ENCODE data around the gene CNOT6.
"Not testable (repeated sequence)": the region's sequence is repeated elsewhere in the genome, so short reads cannot be mapped to it uniquely, and the experiment has no call there.

The CNOT6 gene

GRCh38 chr5:180471866-180472265 lies 22.3 kb upstream of the CNOT6 start:
- DNase-seq (ENCODE audit: low read depth), result no peak

GRCh38 chr5:180472269-180472668 lies 21.9 kb upstream of the CNOT6 start:
- no peak for DNase-seq (ENCODE audit: low read depth)

- DNase-seq (ENCODE audit: low read depth), result not testable (repeated sequence)
Measured at GRCh38 chr5:180473386-180473785, 20.8 kb upstream of the CNOT6 start.

GRCh38 chr5:180474569-180474968 lies 19.6 kb upstream of the CNOT6 start:
- no peak for DNase-seq (ENCODE audit: low read depth)

GRCh38 chr5:180475969-180476524 lies 18.1 kb upstream of the CNOT6 start:
- DNase-seq (ENCODE audit: low read depth), result not testable (repeated sequence)

- no peak for DNase-seq (ENCODE audit: low read depth)
Measured at GRCh38 chr5:180484813-180485212, 9.4 kb upstream of the CNOT6 start.

- DNase-seq (ENCODE audit: low read depth), result no peak
Measured at GRCh38 chr5:180486636-180487149, 7.5 kb upstream of the CNOT6 start.

DNA sequence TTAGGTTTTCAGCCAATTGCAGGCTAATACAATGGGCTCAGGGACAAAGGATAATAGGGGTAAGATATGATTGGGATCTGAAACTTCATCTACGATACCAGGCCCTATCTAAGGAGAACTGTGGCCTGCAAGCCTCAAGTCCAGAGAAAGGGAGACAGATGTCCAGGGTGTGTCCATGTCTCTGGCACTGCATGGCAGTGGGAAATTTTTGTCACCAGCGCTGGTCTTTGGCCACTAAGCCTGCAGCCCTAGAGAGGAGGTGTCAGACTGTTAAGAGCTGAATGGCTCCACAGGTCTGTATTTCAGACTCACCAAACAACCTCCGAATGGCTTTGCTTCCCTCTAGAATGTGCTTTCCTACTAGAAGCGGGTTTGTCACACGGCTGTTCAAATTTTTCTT lies 6.6 kb upstream of the CNOT6 start:
- DNase-seq (ENCODE audit: low read depth), result no peak

GRCh38 chr5:180491496-180491895 lies 2.7 kb upstream of the CNOT6 start:
- no peak for DNase-seq (ENCODE audit: low read depth)

GRCh38 chr5:180492226-180492903 lies 1.8 kb upstream of the CNOT6 start:
- no peak for DNase-seq (ENCODE audit: low read depth)

- peak; percentile 12 for DNase-seq (ENCODE audit: low read depth)
Measured at GRCh38 chr5:180494510-180495181, 467 bp downstream of the CNOT6 start.

- DNase-seq (ENCODE audit: low read depth), result no peak
Measured at GRCh38 chr5:180495292-180495691, 1.1 kb downstream of the CNOT6 start.

- no peak for DNase-seq (ENCODE audit: low read depth)
Measured at GRCh38 chr5:180495991-180496741, 2.0 kb downstream of the CNOT6 start.

DNA sequence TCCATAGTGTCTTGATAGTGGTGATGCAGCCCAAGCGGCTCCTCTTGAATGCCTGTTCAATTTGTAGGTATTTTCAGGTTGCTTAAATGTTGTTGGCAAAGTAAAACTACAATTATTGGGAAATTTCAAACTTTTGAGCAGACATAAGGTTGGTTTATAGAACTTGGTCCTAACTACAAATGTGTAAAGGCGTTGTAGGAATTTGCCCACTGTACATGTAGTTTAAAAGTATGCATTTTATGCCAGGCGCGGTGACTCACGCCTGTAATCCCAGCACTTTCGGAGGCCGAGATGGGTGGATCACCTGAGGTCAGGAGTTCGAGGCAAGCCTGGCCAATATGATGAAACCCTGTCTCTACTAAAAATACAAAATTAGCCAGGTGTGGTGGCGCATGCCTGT lies 2.6 kb downstream of the CNOT6 start:
- not testable (repeated sequence) for DNase-seq (ENCODE audit: low read depth)

DNA sequence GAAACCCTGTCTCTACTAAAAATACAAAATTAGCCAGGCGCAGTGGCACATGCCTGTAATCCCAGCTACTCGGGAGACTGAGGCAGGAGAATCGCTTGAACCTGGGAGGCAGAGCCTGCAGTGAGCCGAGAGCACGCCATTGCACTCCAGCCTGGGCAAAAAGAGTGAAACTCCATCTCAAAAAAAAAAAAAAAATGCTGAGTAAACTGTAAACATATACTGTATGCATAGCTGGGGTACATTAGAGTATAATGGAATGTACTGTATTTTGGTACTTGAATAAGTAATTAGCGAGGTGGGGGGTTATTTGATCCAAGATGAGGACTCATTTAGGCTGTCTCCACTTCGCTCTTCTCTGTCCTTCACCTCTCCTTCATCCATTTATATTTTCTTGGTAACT lies 3.7 kb downstream of the CNOT6 start:
- not testable (repeated sequence) for DNase-seq (ENCODE audit: low read depth)

DNA sequence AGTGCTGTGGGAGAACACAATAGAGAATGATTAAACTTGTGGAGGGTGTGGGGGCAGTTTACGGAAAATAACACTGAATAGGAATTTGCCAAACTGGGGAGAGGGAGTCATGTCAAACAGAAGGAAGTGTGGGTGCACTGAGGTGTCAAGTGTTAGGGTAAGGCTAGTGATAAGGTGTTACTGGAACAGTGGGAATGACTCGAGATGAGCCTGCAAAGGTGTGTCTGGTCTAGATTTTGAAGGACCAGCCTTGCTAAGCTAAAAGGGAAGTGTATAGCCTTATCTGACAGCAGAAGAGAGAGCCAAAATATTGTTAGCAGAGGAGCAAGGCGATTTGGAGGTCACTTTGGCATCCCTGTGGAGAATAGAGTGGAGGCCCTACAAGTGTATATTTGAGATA lies 4.2 kb downstream of the CNOT6 start:
- no peak for DNase-seq (ENCODE audit: low read depth)

GRCh38 chr5:180499684-180500083 lies 5.5 kb downstream of the CNOT6 start:
- no peak for DNase-seq (ENCODE audit: low read depth)

GRCh38 chr5:180500300-180500699 lies 6.1 kb downstream of the CNOT6 start:
- not testable (repeated sequence) for DNase-seq (ENCODE audit: low read depth)

GRCh38 chr5:180507661-180508060 lies 13.5 kb downstream of the CNOT6 start:
- no peak for DNase-seq (ENCODE audit: low read depth)

GRCh38 chr5:180515294-180515693 lies 21.1 kb downstream of the CNOT6 start:
- no peak for DNase-seq (ENCODE audit: low read depth)

DNA sequence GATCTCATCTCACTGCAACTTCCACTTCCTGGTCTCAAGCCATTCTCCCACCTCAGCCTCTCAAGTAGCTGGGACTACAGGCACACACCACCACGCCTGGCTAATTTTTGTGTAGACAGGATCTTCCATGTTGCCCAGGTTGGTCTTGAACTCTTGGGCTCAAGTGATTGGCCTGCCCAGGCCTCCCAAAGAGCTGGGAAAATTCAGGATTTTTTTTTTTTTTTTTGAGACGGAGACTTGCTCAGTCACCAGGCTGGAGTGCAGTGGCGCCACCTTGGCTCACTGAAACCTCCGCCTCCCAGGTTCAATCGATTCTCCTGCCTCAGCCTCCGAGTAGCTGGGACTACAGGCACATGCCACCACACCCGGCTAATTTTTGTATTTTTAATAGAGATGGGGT lies 21.8 kb downstream of the CNOT6 start:
- not testable (repeated sequence) for DNase-seq (ENCODE audit: low read depth)

DNA sequence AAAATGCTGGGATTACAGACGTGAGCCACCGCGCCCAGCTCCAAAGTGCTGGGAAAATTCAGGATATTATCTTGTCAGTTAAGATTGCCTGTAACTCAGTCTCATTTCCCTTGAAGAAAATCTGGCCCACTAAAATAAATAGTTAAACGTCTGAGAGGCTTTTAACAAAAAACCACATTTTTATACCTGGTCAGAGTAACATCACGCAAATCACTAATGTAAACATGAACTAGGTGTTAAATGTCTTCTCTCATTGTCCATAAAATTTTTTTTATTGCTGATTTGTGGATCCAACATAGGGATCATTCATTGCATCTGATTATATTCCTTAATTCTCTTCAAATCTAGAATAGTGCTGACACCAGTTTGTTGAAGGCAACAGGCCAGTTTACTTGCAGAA lies 22.3 kb downstream of the CNOT6 start:
- no peak for DNase-seq (ENCODE audit: low read depth)

DNA sequence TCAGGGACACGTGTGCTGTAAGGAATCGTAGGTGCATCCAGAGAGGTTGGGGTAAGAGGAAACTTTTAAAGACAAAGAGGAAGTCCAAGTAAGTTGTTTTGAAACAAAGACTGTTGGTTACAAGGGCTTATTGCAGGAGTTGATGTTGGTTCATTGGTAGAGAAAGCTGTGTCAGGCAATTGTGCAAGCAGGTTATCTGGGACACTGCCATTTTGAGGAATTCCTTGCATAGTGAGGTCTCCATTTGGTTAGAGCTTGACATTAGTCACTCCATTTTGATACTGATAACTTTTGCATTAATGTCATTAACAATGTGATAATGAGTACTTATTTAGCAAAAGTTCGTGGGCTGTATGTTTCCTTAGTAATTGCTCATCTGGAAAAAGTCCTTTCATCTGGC lies 24.9 kb downstream of the CNOT6 start:
- no peak for DNase-seq (ENCODE audit: low read depth)

Data from activated T-cell treated with anti-CD3 and anti-CD28 coated beads for 1 hour (primary cell).